GM23338 (cell line): ENCODE data around the gene FBXO34.

ENCODE experiments used
- EZH2 ChIP-seq: fragments of 200-600 bp; sonication (generic); IDR thresholded peaks from one replicate; pipeline ENCODE4 v1.8.0; 2017; ENCODE audit warnings: antibody characterized with exemption, mild to moderate bottlenecking, low read depth; ENCODE audit not compliant: unreplicated experiment
- EZH2phosphoT487 ChIP-seq: fragments of 200-600 bp; sonication (generic); IDR thresholded peaks from one replicate; pipeline ENCODE4 v1.8.1; 2018; ENCODE audit warnings: antibody characterized with exemption; ENCODE audit not compliant: unreplicated experiment
- POLR2AphosphoS5 ChIP-seq: IDR thresholded peaks from 2 replicates; pipeline ENCODE4 v1.6.1; 2016; ENCODE audit warnings: antibody characterized with exemption, low read depth
- ZNF114 ChIP-seq: fragments of 250-450 bp; sonication (Bioruptor Pico); IDR thresholded peaks from 2 replicates; pipeline ENCODE4 v1.5.0; 2020; ENCODE audit warnings: mild to moderate bottlenecking, moderate library complexity
- TF ChIP-seq, protein P1 (sequence below), 2 experiments: fragments of 200-600 bp in 1 of 2; sonication (generic) in 1 of 2; conservative IDR thresholded peaks; 2 replicates each; pipeline versions ENCODE4 v1.5.1 to v1.6.1; 2016 to 2017; ENCODE audit warnings: antibody characterized with exemption in 2 of 2, low read depth in 2 of 2, mild to moderate bottlenecking in 2 of 2, moderate library complexity in 1 of 2
- TF ChIP-seq, protein P2 (sequence below): IDR thresholded peaks from one replicate; pipeline ENCODE4 v1.6.1; 2018; ENCODE audit warnings: antibody characterized with exemption; ENCODE audit not compliant: unreplicated experiment

DNA sequence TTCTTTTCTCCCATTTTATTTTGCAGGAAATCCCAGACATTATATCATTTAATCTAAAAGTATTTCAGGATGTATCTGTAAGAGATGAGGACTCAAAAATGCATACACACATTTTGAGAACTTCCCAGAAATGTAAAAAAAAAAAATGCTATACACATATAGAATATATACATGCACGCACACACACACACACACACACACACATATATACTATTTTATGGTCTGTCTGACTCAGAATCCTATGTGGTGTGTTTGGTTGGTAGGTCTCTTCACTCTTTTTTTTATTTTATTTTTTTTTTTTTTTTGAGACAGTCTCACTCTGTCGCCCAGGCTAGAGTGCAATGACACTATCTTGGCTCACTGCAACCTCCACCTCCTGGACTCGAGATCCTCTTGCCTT lies 65.5 kb downstream of the FBXO34 start:
- TF ChIP-seq, protein P1, sequence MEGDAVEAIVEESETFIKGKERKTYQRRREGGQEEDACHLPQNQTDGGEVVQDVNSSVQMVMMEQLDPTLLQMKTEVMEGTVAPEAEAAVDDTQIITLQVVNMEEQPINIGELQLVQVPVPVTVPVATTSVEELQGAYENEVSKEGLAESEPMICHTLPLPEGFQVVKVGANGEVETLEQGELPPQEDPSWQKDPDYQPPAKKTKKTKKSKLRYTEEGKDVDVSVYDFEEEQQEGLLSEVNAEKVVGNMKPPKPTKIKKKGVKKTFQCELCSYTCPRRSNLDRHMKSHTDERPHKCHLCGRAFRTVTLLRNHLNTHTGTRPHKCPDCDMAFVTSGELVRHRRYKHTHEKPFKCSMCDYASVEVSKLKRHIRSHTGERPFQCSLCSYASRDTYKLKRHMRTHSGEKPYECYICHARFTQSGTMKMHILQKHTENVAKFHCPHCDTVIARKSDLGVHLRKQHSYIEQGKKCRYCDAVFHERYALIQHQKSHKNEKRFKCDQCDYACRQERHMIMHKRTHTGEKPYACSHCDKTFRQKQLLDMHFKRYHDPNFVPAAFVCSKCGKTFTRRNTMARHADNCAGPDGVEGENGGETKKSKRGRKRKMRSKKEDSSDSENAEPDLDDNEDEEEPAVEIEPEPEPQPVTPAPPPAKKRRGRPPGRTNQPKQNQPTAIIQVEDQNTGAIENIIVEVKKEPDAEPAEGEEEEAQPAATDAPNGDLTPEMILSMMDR (conservative IDR thresholded peaks at IDR 0.05; ENCODE audit: low read depth in 2 of 2), result no peak
- no peak for TF ChIP-seq EZH2phosphoT487
- TF ChIP-seq POLR2AphosphoS5, result no peak
- no peak for TF ChIP-seq ZNF114 (CRISPR knock-in tag)
- TF ChIP-seq, protein P2, sequence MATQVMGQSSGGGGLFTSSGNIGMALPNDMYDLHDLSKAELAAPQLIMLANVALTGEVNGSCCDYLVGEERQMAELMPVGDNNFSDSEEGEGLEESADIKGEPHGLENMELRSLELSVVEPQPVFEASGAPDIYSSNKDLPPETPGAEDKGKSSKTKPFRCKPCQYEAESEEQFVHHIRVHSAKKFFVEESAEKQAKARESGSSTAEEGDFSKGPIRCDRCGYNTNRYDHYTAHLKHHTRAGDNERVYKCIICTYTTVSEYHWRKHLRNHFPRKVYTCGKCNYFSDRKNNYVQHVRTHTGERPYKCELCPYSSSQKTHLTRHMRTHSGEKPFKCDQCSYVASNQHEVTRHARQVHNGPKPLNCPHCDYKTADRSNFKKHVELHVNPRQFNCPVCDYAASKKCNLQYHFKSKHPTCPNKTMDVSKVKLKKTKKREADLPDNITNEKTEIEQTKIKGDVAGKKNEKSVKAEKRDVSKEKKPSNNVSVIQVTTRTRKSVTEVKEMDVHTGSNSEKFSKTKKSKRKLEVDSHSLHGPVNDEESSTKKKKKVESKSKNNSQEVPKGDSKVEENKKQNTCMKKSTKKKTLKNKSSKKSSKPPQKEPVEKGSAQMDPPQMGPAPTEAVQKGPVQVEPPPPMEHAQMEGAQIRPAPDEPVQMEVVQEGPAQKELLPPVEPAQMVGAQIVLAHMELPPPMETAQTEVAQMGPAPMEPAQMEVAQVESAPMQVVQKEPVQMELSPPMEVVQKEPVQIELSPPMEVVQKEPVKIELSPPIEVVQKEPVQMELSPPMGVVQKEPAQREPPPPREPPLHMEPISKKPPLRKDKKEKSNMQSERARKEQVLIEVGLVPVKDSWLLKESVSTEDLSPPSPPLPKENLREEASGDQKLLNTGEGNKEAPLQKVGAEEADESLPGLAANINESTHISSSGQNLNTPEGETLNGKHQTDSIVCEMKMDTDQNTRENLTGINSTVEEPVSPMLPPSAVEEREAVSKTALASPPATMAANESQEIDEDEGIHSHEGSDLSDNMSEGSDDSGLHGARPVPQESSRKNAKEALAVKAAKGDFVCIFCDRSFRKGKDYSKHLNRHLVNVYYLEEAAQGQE, result no peak
- no peak for TF ChIP-seq EZH2
